Lower leg skin (tissue), 3 donors: Measurements from ENCODE around the gene FSD1.

Source experiments
- CTCF ChIP-seq, 3 donors: fragments of 450-650 bp; IDR thresholded peaks; one replicate each; pipeline ENCODE4 v1.5.1; 2016; ENCODE audit warnings: antibody characterized with exemption in 3 of 3, mild to moderate bottlenecking in 3 of 3, moderate library complexity in 2 of 3
- POLR2A ChIP-seq, 2 donors: fragments of 450-650 bp; IDR thresholded peaks; one replicate each; pipeline ENCODE4 v1.6.1; 2016 to 2017; ENCODE audit warnings: antibody characterized with exemption in 2 of 2, mild to moderate bottlenecking in 1 of 2, moderate library complexity in 1 of 2

DNA sequence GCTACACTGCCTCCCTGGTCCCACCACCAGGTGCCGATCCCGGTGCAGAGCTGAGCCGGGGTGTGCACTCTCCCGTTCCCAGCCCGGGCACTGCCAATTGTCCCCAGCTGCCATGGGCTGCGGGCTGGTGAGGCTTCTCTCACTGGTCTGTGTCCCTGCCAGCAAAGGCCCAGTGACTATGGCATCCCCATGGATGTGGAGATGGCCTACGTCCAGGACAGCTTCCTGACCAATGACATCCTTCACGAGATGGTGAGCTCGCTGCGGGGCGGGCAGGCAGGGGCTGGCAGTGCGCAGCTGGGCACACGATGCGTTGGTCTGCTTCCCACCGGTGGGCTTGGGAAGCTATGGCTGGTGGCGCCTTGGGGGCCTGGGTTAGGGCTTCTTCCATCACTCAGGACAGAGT, 53.5 kb downstream of the FSD1 start:
- no peak for TF ChIP-seq CTCF (IDR thresholded peaks at IDR 0.05)
- no peak for TF ChIP-seq POLR2A (IDR thresholded peaks at IDR 0.05)
